B cell (primary cell): ENCODE data around the gene TRIOBP. TPM values are rescaled to one million over a fixed set of nuclear protein-coding genes. Genes with fewer than 3 reads are reported as not detected.
A peak's percentile ranks its signal among the peaks of the same experiment; 100 is the strongest.

Source experiments
- ATAC-seq: fragments of 200-7000 bp; cut with Tn5 transposase; one replicate; pipeline ENCODE4 v1.10.0; 2021; ENCODE audit warnings: low read depth, mild to moderate bottlenecking, moderate number of reproducible peaks, moderate library complexity
- CTCF ChIA-PET: fragments of 350-600 bp; sonication (Branson Sonifier 250); formaldehyde crosslinking; loops from one replicate; lab custom pipeline; 2021; ENCODE audit warnings: antibody characterized with exemption, inconsistent platforms; lab: Charles Lee
- POLR2A ChIA-PET: fragments of 350-600 bp; sonication (Branson Sonifier 250); formaldehyde crosslinking; loops from one replicate; lab custom pipeline; 2021; ENCODE audit warnings: antibody characterized with exemption; lab: Charles Lee
- DNase-seq: peaks from one replicate; pipeline ENCODE4 v3.0.0; 2013
- H2AFZ ChIP-seq: 2 replicates; pipeline ENCODE4 v1.6.1; 2012; ENCODE audit warnings: mild to moderate bottlenecking, low read depth, low read length; ENCODE audit not compliant: insufficient read depth, poor library complexity, severe bottlenecking
- H3K27ac ChIP-seq, 2 donors: 1 replicate in 1 of 2; 2 replicates in 1 of 2; pipeline ENCODE4 v1.5.1; 2012 to 2013; ENCODE audit warnings: low read length in 2 of 2, mild to moderate bottlenecking in 2 of 2, moderate library complexity in 1 of 2
- H3K27me3 ChIP-seq, 4 experiments: fragments of 200-600 bp in 1 of 4; sonication (generic) in 1 of 4; replicated peaks in 1 of 4; 1 replicate in 2 of 4; 2 replicates in 2 of 4; pipeline versions ENCODE4 v1.6.1 to v1.7.0; 2013 to 2016; ENCODE audit warnings: low read length in 3 of 4, mild to moderate bottlenecking in 2 of 4, mixed read lengths in 1 of 4, moderate library complexity in 1 of 4; ENCODE audit not compliant: insufficient read depth in 4 of 4, control insufficient read depth in 3 of 4; ENCODE audit errors: control extremely low read depth in 1 of 4
- H3K36me3 ChIP-seq, 2 experiments: replicated peaks in 1 of 2; 1 replicate in 1 of 2; 2 replicates in 1 of 2; pipeline versions ENCODE4 v1.6.1 to v1.7.1; 2013; ENCODE audit warnings: low read length in 1 of 2; ENCODE audit not compliant: insufficient read depth in 2 of 2, control insufficient read depth in 1 of 2; ENCODE audit errors: control extremely low read depth in 1 of 2, extremely low read depth in 1 of 2
- H3K4me1 ChIP-seq, 2 donors: fragments of 200-600 bp in 1 of 2; sonication (generic) in 1 of 2; 1 replicate in 1 of 2; 2 replicates in 1 of 2; pipeline versions ENCODE4 v1.5.1 to v1.6.1; 2013 to 2017; ENCODE audit warnings: low read length in 2 of 2; ENCODE audit not compliant: control insufficient read depth in 2 of 2, insufficient read depth in 2 of 2
- H3K4me2 ChIP-seq: replicated peaks from 2 replicates; pipeline ENCODE3; 2012; ENCODE audit warnings: mild to moderate bottlenecking, low read depth, low read length; ENCODE audit not compliant: poor library complexity, severe bottlenecking
- H3K4me3 ChIP-seq, 5 experiments: fragments of 200-600 bp in 1 of 5; sonication (generic) in 1 of 5; 1 replicate in 3 of 5; 2 replicates in 2 of 5; pipeline versions ENCODE4 v1.5.1 to v1.7.0; 2011 to 2016; ENCODE audit warnings: low read length in 4 of 5, mild to moderate bottlenecking in 4 of 5, low read depth in 2 of 5, control low read depth in 1 of 5, moderate library complexity in 1 of 5; ENCODE audit not compliant: insufficient read depth in 1 of 5; ENCODE audit errors: control extremely low read depth in 1 of 5, extremely low read depth in 1 of 5
- H3K79me2 ChIP-seq: fragments of 200-600 bp; sonication (generic); one replicate; pipeline ENCODE4 v1.6.0; 2016; ENCODE audit warnings: low read length; ENCODE audit not compliant: control insufficient read depth, insufficient read depth
- H3K9ac ChIP-seq: fragments of 200-600 bp; sonication (generic); 2 replicates; pipeline ENCODE4 v1.6.1; 2017; ENCODE audit warnings: mild to moderate bottlenecking, low read length, moderate library complexity
- H3K9me3 ChIP-seq, 3 donors: one replicate each; pipeline versions ENCODE4 v1.6.1 to v1.7.1; 2013; ENCODE audit warnings: low read length in 2 of 3; ENCODE audit not compliant: control insufficient read depth in 2 of 3, insufficient read depth in 1 of 3; ENCODE audit errors: control extremely low read depth in 1 of 3
- H4K20me1 ChIP-seq: 2 replicates; pipeline ENCODE4 v1.6.0; 2012; ENCODE audit warnings: mild to moderate bottlenecking, low read length; ENCODE audit not compliant: insufficient read depth, control insufficient read depth, poor library complexity, severe bottlenecking
- H3K27ac Mint-ChIP-seq: one replicate; pipeline ENCODE4 v1.8.0; 2021; ENCODE audit warnings: mixed read lengths
- H3K27me3 Mint-ChIP-seq: one replicate; pipeline ENCODE4 v1.8.0; 2021; ENCODE audit warnings: mixed read lengths
- H3K4me1 Mint-ChIP-seq: one replicate; pipeline ENCODE4 v1.8.0; 2021; ENCODE audit warnings: mixed read lengths
- H3K4me3 Mint-ChIP-seq: one replicate; pipeline ENCODE4 v1.8.0; 2021; ENCODE audit warnings: mixed read lengths
- H3K9me3 Mint-ChIP-seq: one replicate; pipeline ENCODE4 v1.8.0; 2022; ENCODE audit warnings: mixed read lengths; ENCODE audit not compliant: insufficient read depth
- EZH2 ChIP-seq: IDR thresholded peaks from 2 replicates; pipeline ENCODE4 v1.6.1; 2012; ENCODE audit warnings: borderline replicate concordance, low read depth, mild to moderate bottlenecking, moderate library complexity, low read length; ENCODE audit not compliant: insufficient read depth, poor library complexity, severe bottlenecking
- whole genome bisulfite sequencing: methylation state at CpG from one replicate; pipeline ENCODE4 v1.1.5; 2013; ENCODE audit warnings: missing lambda C conversion rate; ENCODE audit not compliant: insufficient coverage; 5-methylcytosine and 5-hydroxymethylcytosine counted together
- intact Hi-C: fragments of 100-400 bp; cut with micrococcal nuclease; formaldehyde crosslinking; loops from one replicate; pipeline ENCODE4 v1.10.0; 2022
- polyA plus RNA-seq: library from polyadenylated mRNA; depleted of rRNA; stranded (reverse); fragments of >200 nt; gene quantifications from 2 replicates; pipeline ENCODE4 v1.2.3, GENCODE V29; 2012
- total RNA-seq, 2 donors: library from RNA; stranded (reverse); fragments of 120-200 nt in 1 of 2; gene quantifications; 1 replicate in 1 of 2; 2 replicates in 1 of 2; pipeline versions ENCODE4 v1.2.3 to v1.2.4, GENCODE V29; 2013 to 2022
- TF ChIP-seq, protein P1 (sequence below): fragments of 200-600 bp; IDR thresholded peaks from one replicate; pipeline ENCODE4 v1.8.0; 2022; ENCODE audit warnings: antibody characterized with exemption, mild to moderate bottlenecking

TRIOBP gene
- total and polyA plus RNA-seq, 2 donors (not counting 1 experiment from before 2014, with no cell fraction given): 26.8 to 47.5 TPM

DNA sequence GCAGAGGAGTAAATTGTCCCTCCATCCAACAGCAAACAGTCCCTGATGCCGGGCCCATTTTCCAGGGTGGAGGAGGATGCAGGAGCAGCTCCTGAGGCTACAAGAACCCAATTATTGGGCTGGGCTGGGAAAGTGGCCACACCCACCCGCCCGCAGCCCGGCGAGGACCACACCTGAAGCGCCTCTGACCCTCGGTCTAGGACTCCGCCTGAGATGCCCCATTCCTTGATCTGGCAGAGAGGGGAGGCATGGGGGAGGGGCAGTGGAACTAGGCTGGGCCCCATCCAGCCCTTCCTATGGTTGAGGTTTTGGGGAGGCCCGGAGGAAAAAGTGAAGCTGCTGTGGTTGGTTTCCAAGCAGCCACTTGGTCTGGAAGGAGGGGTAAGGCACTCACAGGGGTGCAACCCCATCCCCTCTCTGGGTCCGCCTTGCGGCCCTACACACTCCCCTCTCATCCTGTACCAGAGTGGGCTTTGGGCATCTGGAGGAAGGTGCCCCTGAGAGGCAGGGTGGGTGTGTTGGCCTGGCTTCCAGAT, 23.9 kb upstream of the TRIOBP start:
- ATAC-seq (no peak), DNase-seq (no peak)
- Histone ChIP-seq H3K4me2 (peak overlapping the region; percentile 55), H3K79me2 (peaks cover 22% of the 10 kb centered on the region), H3K27me3 (no peaks in the 10 kb centered on the region), H2AFZ (no peak overlapping the region), H3K9ac (no peak overlapping the region), H3K27ac (peak overlapping the region; percentile 36 to 51), H3K4me3 (no peak overlapping the region), H3K9me3 (no peaks in the 10 kb centered on the region), H3K36me3 (no peaks in the 10 kb centered on the region), H3K4me1 (peaks cover 34 to 54% of the 10 kb centered on the region in 2 donors), H4K20me1 (no peaks in the 10 kb centered on the region)
- ChIA-PET POLR2A (interaction anchor here (0.5 to 1.2 kb wide), 3 partner anchors 10 to 30 kb away, joined by 4 to 9 read pairs (median 5); partner anchors contain the start of gene PDXP), CTCF (interaction anchor here (22.6 to 23.0 kb wide), 2 partner anchors 9 to 35 kb away, joined by 462 to 501 read pairs; partner anchors contain the start of genes LGALS1, NOL12 and SH3BP1)
- no peaks in the 10 kb centered on the region for H3K27me3 Mint-ChIP-seq
- WGBS: 28% methylated on average over 10 of the region's 11 CpGs
- no peak for TF ChIP-seq EZH2
- TF ChIP-seq, protein P1, sequence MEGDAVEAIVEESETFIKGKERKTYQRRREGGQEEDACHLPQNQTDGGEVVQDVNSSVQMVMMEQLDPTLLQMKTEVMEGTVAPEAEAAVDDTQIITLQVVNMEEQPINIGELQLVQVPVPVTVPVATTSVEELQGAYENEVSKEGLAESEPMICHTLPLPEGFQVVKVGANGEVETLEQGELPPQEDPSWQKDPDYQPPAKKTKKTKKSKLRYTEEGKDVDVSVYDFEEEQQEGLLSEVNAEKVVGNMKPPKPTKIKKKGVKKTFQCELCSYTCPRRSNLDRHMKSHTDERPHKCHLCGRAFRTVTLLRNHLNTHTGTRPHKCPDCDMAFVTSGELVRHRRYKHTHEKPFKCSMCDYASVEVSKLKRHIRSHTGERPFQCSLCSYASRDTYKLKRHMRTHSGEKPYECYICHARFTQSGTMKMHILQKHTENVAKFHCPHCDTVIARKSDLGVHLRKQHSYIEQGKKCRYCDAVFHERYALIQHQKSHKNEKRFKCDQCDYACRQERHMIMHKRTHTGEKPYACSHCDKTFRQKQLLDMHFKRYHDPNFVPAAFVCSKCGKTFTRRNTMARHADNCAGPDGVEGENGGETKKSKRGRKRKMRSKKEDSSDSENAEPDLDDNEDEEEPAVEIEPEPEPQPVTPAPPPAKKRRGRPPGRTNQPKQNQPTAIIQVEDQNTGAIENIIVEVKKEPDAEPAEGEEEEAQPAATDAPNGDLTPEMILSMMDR: no peak
- H3K4me3 Mint-ChIP-seq: peak overlapping the region; percentile 59
- peaks cover 47% of the 10 kb centered on the region for H3K4me1 Mint-ChIP-seq
- no peaks in the 10 kb centered on the region for H3K9me3 Mint-ChIP-seq
- intact Hi-C loops: no loop called here
- H3K27ac Mint-ChIP-seq: peak overlapping the region; percentile 87

DNA sequence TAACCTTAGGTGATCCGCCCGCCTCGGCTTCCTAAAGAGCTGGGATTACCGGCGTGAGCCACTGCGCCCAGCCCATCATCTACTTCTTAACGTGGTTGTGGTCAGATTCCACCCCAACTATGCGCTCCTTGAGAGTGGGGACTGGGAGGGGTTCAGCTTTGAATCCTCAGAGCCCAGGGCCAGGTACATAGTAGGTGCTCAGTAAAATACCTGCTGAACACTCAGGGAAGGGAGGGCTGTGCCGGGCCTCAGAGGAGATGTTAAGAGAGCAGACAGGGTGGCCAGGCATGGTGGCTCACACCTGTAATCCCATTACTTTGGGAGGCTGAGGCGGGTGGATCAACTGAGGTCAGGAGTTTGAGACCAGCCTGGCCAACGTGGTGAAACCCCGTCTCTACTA, 22.6 kb upstream of the TRIOBP start:
- Mint-ChIP-seq H3K27me3 (no peaks in the 10 kb centered on the region), H3K9me3 (no peaks in the 10 kb centered on the region), H3K27ac (peak overlapping the region; percentile 84), H3K4me1 (peaks cover 49% of the 10 kb centered on the region), H3K4me3 (peak overlapping the region; percentile 59)
- Histone ChIP-seq H3K4me2 (no peak overlapping the region), H3K9ac (no peak overlapping the region), H3K4me1 (peaks cover 36 to 58% of the 10 kb centered on the region in 2 donors), H4K20me1 (no peaks in the 10 kb centered on the region), H3K36me3 (no peaks in the 10 kb centered on the region), H3K9me3 (no peaks in the 10 kb centered on the region), H3K27ac (peak overlapping the region in 1 of 2 donors; percentile 2), H3K27me3 (no peaks in the 10 kb centered on the region), H3K79me2 (peaks cover 25% of the 10 kb centered on the region), H2AFZ (no peak overlapping the region), H3K4me3 (no peak overlapping the region)
- DNase-seq (no peak), ATAC-seq (no peak)
- CTCF ChIA-PET: interaction anchor here (1.3 to 23.0 kb wide), 6 partner anchors 7 to 170 kb away, joined by 4 to 501 read pairs (median 324); partner anchors contain the start of genes ANKRD54, GGA1, LGALS1 and NOL12
- POLR2A ChIA-PET: interaction anchor here (1.4 to 3.9 kb wide), 7 partner anchors 11 to 65 kb away, joined by 4 to 44 read pairs (median 13); partner anchors contain the start of genes GGA1 and PDXP
- 90% methylated on average over 2 of the region's 12 CpGs for WGBS
- TF ChIP-seq, protein P1: no peak
- no peak for TF ChIP-seq EZH2
- intact Hi-C loops: no loop called here
